HG03045 (cell line): ENCODE measurements around the gene VPS4B.
"Not testable (repeated sequence)": the region's sequence is repeated elsewhere in the genome, so short reads cannot be mapped to it uniquely, and the experiment has no call there.

ENCODE experiments used
- ATAC-seq: cut with Tn5 transposase; IDR thresholded peaks from one replicate; pipeline ENCODE4 v1.9.1; 2021; ENCODE audit warnings: mild to moderate bottlenecking, moderate library complexity; ENCODE audit not compliant: unreplicated experiment

The VPS4B gene

DNA sequence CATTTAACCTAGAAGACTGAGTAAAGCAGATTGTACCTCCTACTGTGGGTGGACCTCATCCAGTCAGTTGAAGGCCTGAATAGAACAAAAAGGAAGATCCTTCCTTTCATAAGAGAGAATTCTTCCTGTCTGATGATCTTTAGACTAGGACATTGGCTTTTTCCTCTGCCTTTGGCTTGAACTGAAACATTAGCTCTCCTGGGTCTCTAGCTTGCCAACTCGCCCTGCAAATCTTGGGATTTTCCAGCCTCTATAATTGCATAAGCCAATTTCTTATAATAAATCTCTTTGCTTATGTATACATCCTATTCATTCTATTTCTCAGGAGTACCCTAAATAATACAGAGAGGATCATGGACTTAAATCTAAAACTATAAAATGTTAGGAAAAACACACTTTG is 49.1 kb downstream of the VPS4B start:
- no peak for ATAC-seq

DNA sequence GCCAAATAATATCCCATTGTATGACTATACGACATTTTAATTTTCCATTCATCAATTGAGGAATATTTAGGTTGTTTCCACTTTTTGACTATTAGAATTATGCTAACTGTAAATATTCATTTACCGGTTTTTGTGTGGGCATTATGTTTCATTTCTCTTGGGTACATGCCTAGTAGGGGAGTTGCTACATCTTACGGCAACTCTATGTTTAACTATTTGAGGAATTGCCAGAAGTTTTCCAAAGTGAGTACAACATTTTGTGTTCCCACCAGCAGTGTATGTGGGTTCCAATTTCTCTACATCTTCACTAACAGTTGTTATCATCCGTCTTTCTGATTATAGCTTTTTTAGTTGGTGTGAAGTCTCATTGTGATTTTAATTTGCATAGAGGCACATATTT is 53.7 kb downstream of the VPS4B start:
- ATAC-seq: no peak

DNA sequence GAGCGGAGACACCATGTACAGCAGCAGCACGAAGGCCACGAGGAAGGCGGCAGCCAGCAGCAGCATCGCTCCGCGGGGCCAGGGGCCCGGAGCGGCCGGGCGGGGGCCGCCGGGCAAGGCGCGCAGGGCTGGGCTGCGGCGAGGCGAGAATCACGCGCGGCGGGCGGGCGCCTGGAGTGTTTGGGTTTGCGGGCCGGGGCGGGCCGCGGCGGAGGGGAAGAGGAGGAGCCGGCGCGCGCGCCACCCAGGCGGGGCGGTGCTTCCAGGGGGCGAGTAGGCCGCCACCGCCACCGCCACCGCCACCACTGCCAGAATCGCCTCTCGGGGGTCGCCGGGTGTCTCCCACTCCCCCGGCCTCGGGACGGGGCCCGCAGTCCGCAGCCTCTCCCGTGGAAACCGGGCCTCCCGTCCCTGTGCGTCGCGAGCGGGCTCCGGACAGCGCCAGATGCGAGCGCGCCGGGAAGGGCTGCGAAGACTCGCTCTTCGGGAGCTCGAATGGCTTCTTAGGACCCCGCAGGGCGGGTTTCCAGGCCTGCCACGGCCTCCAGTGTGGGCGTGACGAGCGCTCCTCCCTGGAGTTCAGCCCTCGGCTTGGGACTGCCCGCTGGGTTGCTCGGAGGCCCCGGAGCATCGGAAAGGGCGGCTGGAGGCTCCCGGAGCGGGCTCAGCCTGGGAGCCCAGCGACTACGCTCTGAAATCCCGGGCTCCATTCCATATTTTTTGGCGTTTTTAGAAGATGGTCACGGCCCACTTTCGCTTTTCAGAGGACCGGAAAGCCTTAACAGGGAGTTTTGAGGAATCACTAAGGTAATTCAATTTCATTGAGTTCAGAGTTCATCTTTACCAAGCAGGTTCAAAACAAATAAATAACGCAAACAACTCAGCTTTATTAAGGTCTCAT is 55.0 kb downstream of the VPS4B start, which contains the start of gene KDSR:
KDSR (minus strand) TSS at position 154 of the 901 bp plus-strand sequence; CDS start at position 66, 88 bp downstream.
- ATAC-seq: peak; percentile 86

DNA sequence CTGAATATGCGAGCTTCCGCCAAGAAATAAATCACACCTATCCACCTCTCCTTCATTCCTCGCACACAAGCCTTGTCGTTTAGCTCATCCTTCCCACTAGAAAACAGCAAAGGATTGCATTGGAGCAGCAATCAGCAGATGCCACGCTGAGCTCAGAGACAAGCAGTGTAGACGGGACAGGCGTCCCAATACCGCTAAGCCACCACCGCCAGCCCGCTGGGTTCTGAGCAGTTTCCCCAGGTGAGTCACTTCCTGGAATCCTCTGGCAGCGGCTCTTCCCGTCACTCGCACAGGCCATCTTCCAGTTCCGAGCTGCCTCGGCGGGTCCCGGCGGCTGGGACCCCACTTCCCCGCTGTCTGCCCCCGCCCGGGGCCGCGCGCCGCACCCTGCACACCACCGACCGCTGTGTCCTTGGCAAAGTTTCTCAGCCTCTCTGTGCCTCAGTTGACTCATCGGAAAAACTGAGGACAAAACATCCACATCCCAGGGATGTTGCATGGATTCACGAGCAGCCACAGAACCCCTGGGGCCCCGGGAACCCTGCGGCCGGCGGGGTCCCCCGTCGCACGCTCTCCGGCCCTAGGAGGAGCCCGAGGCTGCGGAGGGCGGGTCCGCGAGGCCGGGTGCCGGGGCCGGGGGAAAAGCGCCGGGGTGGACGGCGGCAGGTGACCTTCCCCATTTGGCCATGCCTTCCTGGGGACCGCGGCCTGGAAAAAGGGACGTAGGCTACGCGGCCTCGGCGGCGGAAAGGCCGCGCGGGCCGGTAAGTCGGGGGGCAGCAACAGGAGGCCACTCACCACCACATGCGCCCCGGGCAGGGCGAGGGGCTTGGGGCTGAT is 55.8 kb downstream of the VPS4B start:
- ATAC-seq: peak; percentile 36

DNA sequence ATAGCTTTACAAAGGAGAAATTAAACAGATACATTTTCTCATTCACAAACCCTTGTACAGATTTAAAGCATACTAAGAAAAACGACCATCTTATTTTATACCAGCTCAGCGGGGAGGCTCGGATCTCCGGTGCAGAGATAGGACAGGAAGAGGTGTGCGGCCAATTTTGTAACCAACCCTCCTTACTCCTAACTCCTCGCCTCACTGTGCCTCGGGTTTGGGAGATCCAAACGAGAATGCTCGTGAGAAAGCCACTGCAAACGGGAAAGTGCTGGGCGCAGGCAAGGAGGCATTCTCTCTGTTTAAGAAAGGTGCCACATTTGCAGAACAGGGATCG is 56.4 kb downstream of the VPS4B start:
- no peak for ATAC-seq

DNA sequence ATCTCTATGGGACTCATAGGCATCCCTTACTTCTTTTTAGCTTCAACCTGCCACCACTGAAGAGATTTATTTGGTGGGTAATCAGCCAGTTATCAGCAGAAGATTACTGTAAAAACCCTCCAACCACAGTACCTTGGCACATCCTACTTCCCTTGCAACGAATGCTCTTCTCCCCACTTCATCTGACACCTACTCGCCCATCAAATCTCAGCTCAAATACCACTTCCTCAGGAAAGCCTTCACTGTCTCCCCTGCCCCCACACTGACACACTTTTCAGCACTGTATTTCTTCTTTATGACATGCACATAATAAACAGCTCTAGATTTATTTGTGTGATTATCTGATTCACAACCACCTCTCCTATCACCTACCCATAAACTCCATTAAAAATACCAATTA is 58.3 kb downstream of the VPS4B start:
- no peak for ATAC-seq

DNA sequence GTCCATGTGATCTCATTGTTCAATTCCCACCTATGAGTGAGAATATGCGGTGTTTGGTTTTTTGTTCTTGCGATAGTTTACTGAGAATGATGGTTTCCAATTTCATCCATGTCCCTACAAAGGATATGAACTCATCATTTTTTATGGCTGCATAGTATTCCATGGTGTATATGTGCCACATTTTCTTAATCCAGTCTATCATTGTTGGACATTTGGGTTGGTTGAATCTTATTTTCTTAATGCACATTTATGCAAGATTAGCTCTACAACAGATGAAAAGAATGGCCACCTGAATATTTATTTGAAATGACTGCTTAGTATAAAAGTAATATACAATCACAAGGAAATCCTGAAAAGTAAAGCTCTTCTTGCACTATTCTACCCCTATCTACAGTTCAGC is 58.9 kb downstream of the VPS4B start:
- not testable (repeated sequence) for ATAC-seq

DNA sequence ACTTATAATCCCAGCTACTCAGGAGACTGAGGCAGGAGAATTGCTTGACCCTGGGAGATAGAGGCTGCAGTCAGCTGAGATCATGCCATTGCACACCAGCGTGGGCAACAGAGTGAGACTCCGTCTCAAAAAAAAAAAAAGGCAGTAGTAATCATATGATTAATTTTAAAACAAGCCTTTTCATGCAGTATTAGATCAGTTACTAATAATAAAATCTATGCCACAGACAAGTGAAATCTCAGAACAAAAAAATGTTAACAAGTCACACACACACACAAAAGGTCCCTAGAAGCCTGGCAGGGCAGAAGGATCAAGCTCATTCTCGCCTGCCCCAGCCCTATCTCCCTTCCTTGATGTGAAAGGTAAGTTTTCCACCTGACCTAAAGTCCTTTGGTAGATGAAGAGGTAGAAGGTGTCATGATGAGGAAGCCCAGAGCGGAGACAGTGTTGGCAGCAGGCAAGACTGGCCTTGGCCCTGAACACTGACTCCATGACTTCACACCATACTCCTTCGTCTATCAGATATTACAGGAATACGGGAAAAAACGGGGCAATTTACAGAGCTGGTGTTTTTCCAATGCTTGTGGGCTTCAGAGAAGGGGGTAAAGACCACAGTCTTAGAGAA is 65.9 kb downstream of the VPS4B start:
- ATAC-seq: no peak

DNA sequence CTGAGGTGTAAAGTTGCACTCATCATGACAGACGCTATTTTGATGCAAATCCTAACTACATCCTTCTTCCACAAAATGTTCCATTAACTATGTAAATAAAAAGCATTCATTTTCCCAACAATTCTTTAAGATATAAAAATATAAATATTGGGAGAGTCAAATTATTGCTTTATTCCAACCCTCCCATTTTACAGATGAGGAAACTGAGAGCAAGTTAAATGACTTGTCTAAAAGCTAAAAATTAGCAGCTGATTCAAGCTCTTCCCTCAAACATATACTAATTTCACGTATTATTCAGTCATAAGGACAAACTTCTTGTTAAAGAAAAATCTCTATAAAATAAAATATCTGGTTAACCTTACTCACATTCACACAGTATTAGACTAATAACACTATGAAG is 72.0 kb downstream of the VPS4B start:
- ATAC-seq: no peak

DNA sequence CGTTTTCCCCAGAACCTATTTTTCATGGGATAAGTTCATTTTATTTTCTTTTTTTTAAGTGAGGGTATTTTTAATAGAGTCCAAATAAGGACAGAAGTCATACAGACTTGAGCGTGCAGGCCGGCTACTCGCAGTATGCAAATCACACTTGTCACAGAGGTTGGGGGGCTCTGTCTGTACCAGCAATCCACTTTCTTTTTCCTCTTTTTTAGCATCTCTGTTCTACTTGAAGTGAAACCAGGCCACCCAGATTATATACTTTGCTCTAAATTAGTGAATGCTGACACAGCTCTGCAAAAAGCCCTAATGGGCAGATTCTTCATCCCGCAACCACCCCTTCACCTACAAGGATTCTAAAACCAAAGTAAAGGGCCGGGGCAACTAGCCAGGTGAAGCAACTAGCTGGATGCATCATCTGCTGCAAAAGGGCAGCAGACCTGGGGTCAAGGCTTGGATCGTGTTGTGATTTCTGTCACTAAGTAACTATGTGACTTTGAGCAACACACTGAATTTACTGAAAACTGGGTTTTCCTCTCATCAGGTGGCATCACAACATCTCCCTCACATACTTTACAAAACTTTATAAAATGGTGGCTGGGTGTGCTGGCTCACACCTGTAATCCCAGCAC is 73.7 kb downstream of the VPS4B start:
- peak; percentile 67 for ATAC-seq

DNA sequence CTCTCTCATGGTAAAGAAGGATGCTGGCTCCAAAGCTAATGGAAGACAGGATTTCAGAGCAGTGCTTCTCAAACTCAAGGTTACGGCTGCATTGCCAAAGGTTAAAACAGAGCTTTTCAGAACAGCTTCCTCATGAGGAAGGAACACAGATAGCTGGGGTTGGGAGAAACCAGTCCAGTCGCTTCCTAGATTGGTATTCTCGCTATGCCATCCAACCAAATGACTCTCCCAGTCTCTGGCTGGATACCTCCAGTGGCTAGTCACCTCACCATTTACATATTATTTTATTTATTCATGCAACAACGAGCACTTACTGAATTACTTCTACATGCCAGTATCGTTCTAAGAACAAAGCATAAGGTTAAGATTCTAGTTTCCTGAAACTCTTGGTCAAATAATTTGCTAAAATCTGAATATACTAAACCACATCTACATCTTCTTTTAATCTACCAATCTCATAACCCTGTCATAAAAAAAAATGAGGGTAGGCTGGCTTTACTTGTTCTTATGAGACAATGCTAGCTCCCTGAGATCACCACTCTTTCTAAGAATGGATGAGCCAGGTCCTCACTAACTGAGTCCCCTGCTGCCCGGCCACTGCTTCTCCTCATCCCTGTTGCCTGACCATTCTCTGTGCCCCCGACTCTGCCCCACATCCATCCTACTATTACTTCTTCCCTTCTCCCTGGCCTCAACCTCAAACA is 75.6 kb downstream of the VPS4B start:
- ATAC-seq: no peak

DNA sequence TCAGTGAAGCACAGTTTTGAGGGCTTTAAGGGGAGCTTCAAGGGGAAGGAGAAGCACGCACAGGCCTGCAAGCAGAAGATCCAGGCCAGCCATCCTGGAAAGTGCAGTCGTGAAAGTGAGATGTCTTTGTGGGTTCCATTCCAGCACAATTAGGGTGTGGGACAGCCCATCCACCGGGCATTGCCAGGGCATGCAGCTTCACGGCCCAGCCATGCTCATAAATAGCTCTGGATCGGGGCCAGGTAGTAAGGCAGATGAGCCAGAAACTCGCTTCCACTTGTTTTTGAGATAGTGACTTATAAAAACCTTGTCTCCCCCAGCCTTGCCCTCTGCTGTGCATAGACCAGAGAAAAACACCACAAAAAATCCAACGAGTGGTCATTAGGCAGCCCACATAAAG is 76.2 kb downstream of the VPS4B start:
- no peak for ATAC-seq

DNA sequence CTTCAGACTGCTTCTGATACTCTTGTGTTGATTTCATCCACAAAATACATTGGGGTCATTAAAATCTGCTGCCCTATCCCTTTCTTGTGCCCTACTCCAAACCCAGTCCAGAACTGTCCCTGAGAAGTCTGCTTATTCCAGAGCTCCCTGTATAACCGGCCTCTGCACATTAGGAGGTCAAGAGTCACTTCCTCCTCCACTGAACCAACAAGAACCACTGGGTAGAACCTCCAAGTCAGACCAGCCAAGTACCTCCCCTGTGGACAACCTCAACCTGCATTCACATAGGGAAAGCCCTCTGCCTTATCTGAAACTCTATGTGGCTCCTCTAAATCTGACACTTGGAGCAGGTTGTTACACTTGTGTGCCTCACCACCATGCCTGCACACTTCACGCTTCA is 77.4 kb downstream of the VPS4B start:
- no peak for ATAC-seq

DNA sequence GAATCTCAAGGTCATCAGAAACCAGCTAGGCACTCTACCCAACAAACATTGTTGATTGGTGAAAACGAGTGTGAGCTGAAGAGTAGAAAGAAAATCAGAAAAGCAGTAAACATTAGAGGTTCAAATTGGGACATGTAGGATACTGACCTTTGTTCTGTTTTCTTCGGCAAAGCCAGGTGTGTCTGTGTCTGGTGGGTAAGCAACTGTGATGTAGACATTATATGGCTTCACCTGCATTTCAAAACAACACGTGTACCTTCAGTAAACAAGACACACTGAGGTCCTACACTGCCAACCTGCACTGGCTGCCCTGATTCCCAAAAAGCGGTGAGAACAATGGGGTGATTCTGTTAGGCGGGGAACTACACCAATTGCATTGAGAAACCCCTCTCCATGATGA is 78.0 kb downstream of the VPS4B start:
- no peak for ATAC-seq

DNA sequence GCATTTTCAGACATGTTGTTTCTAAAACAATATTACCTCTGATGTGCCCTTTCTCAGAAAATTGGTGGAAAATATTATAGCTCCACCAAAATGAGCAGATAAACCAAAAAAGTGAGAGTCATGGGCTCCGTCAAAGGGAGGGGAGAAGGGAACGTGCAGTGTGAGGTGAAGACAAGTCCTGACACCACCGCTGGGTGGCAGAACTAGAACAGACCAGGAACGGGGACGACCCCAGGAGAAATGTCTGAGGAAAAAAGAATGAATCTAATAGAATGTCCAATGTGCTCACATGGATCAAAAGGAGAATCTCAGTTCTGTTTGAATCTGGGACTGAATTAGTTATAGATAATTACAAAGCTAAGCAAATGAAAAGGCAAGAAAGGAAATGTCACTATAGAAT is 80.1 kb downstream of the VPS4B start:
- ATAC-seq: no peak

DNA sequence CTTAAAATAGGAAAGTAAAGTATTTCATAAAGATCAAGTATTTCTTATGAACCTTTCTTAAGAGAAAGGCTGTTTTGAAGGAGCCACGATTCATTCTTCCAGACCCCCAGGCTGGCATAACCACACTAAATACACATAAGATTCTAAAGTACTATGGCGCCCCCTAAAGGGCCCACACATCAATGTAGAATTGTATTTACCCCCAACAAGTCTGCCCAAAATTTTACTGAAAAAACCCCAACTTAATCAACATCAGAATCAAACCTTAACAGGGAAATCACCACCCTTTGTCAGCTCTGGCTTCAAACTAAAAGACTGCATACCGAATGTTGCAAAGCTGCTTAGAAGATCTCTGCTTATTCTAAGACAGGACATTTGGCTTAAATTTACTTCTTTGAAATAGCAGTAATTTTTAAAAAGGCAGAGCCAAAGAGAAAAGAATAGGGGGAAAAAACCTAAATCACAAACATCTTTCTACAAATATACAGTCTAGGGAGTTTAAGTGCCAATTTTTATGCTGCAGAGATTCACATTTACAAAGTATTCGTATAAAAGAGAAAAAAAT is 82.3 kb downstream of the VPS4B start:
- no peak for ATAC-seq
